ENCODE measurements around the gene TROAP. TPM values are rescaled to one million over a fixed set of nuclear protein-coding genes. Genes with fewer than 3 reads are reported as not detected.

Gene TROAP
- total RNA-seq, 4 donors from 2014 or later, result 2.1 to 24.2 (median 6.7) TPM

- TF ChIP-seq POLR2A (IDR thresholded peaks at IDR 0.05), result no peak
- 86 to 95% methylated on average over 4 to 6 of the region's 6 CpGs for WGBS, 2 donors
- intact Hi-C loops (cut with DNase I; ENCODE audit: low total_unique reads), result no loop called here
- peak in 1 of 2 donors; percentile 70 for DNase-seq (ENCODE audit: low spot score in 2 of 2)
- H3K4me3 ChIP-seq (ENCODE audit: low read depth, poor library complexity, severe bottlenecking), result no peak overlapping the region
These were observed 2.6 kb downstream of the TROAP start for GRCh38 chr12:49325606-49326005.

- H3K4me3 ChIP-seq (ENCODE audit: low read depth, poor library complexity, severe bottlenecking), result no peak overlapping the region
- DNase-seq (ENCODE audit: low spot score in 2 of 2), result no peak
- TF ChIP-seq POLR2A (IDR thresholded peaks at IDR 0.05) (no peak), CTCF (IDR thresholded peaks at IDR 0.05) (no peak)
- intact Hi-C loops (cut with DNase I; ENCODE audit: low total_unique reads), result no loop called here
These were observed 4.3 kb downstream of the TROAP start for GRCh38 chr12:49327368-49327767.

GRCh38 chr12:49327887-49328286, 4.8 kb downstream of the TROAP start:
- H3K4me3 ChIP-seq (ENCODE audit: low read depth, poor library complexity, severe bottlenecking), result no peak overlapping the region
- intact Hi-C loops (cut with DNase I; ENCODE audit: low total_unique reads), result no loop called here
- TF ChIP-seq POLR2A (IDR thresholded peaks at IDR 0.05), result no peak
- DNase-seq (ENCODE audit: low spot score in 2 of 2), result peak in 1 of 2 donors; percentile 4
- 90 to 93% methylated on average over 2 of the region's 2 CpGs for WGBS, 2 donors

- TF ChIP-seq CTCF (IDR thresholded peaks at IDR 0.05) (no peak), POLR2A (IDR thresholded peaks at IDR 0.05) (no peak)
- WGBS, 2 donors, result 92 to 94% methylated on average over 12 of the region's 12 CpGs
- H3K4me3 ChIP-seq (ENCODE audit: low read depth, poor library complexity, severe bottlenecking), result no peak overlapping the region
- peak in 1 of 2 donors; percentile 82 for DNase-seq (ENCODE audit: low spot score in 2 of 2)
- intact Hi-C loops (cut with DNase I; ENCODE audit: low total_unique reads), result no loop called here
These were observed 5.8 kb downstream of the TROAP start for GRCh38 chr12:49328816-49329215.

- DNase-seq (ENCODE audit: low spot score in 2 of 2), result peak in 1 of 2 donors; percentile 54
- no peak overlapping the region for H3K4me3 ChIP-seq (ENCODE audit: low read depth, poor library complexity, severe bottlenecking)
- TF ChIP-seq POLR2A (IDR thresholded peaks at IDR 0.05), result no peak
- TF ChIP-seq CTCF (IDR thresholded peaks at IDR 0.05), result no peak
- 89 to 96% methylated on average over 6 to 7 of the region's 7 CpGs for WGBS, 2 donors
- intact Hi-C loops (cut with DNase I; ENCODE audit: low total_unique reads), result no loop called here
These were observed 7.1 kb downstream of the TROAP start for GRCh38 chr12:49330032-49330619.

- intact Hi-C loops (cut with DNase I; ENCODE audit: low total_unique reads), result no loop called here
- WGBS, 2 donors, result 59 to 63% methylated on average over 14 of the region's 14 CpGs
- H3K4me3 ChIP-seq (ENCODE audit: low read depth, poor library complexity, severe bottlenecking), result no peak overlapping the region
- DNase-seq (ENCODE audit: low spot score in 2 of 2), result peak in 1 of 2 donors; percentile 78
- TF ChIP-seq CTCF (IDR thresholded peaks at IDR 0.05), result no peak
- no peak for TF ChIP-seq POLR2A (IDR thresholded peaks at IDR 0.05)
These were observed 7.8 kb downstream of the TROAP start for GRCh38 chr12:49330631-49331379.

Data from lower leg skin (tissue), 4 donors.